Measurements from ENCODE around the gene CNTNAP2. TPM values are rescaled to one million over a fixed set of nuclear protein-coding genes. Genes with fewer than 3 reads are reported as not detected.
"Not testable (repeated sequence)": the region's sequence is repeated elsewhere in the genome, so short reads cannot be mapped to it uniquely, and the experiment has no call there.

The CNTNAP2 gene
- total RNA-seq, 1 donor from 2014 or later: 1.2 TPM

DNA sequence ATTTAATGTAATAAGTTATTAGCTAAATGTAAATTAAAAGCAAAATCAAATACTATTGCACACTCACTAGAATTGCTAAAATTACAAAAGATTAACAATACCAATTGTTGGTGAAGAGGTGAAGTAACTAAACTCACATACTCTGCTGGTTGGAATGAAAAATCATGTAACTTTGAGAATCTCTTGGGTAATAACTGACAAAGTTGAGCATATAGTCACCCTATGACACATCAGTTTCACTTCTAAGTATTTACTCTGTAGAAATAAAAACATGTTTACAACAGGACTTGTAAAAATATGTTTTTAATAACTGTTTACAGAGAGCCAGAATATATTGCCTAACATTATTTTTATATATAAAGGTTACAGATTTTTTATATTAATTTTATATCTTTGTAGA is 33.6 kb downstream of the CNTNAP2 start:
- no peak for ATAC-seq

DNA sequence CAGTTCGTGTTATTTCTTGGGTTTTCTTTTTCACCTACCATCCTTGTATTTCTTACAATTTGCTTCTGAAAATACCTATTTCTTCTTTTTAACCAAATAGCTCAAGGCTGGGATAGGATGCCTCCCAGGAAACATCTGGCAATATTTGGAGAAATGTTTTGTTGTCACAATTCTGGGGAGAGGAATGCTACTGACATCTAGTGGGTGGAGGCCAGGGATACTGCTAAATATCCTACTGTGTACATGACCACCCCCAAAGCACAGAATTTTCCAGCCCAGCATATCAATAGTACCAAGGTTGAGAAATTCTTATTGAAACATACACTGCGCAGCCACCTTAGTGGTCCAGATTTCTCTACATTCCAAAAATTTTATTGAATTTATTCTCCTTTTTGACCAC is 55.5 kb downstream of the CNTNAP2 start:
- no peak for ATAC-seq

DNA sequence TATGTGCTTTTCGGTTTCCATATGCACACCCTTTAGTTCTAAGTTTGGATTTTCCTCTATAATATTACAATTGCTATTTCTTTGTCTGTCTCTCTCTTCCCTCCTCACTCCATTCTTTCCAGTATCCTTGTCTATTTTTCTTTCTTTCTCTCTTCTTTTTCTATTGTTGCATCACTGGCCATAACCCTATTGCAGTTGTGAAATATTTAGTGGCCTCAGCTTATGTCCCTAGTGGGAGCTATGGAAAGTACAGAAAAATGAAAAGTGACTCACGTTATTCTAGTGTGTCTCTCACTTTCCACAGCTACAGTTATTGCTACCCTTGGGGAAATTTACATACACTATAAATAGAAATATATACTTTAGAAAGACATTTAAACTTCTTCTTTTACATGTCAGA is 59.1 kb downstream of the CNTNAP2 start:
- ATAC-seq: no peak

DNA sequence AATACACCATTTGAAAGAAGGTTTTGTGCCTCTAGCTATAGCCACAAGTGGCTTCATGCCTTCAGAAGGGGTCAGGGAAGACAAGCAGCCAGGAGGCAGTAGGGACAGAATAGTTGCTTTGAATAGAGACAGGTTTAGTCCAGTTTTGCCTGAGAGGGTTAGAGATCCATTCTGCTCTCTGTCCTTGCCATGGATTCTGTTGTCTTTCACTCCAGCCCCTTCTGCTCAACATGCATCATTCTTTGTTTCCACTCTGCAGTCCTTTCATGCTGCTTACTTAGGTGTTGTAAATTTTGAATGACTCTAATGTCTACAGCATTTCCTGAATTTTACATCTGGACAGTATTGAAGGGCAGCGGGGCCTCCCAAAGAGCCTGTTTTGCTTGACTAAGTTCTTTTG is 60.3 kb downstream of the CNTNAP2 start:
- ATAC-seq: no peak

DNA sequence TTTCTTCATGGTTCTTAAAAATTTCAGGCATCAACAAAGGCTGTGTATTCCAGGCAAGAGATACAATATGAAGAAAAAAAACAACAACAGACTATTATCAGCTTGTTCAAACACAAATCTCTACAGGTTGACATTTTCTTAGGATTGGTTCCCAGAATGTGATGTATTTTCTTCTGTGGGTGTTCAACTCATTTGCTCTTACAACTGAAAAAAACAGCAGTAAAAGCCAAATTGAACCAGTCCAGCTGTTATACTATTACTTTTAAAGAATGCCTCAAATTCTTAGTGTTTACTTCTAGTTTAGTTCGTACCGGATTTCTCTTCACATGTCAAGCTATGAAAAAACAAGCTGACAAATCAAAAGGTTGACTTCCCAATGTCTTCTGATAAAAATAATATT is 60.7 kb downstream of the CNTNAP2 start:
- no peak for ATAC-seq

DNA sequence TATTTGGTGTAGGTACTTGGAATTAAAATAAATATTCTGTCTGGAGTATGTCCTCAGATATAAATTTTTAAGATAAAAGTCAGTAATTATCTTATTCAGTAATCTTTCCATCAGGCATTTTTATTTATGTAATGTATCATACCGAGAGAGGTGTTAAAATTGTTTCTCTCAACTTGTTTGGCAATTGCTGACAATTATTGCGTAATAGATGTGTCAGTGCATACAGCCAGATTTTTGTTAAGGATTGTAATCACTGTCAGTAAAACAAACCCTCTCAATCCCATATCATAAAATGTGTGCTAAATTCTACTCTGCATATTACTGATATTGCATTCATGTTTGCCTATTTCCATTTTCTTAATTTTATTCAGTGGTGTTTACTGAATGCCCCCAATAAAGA is 69.2 kb downstream of the CNTNAP2 start:
- no peak for ATAC-seq

DNA sequence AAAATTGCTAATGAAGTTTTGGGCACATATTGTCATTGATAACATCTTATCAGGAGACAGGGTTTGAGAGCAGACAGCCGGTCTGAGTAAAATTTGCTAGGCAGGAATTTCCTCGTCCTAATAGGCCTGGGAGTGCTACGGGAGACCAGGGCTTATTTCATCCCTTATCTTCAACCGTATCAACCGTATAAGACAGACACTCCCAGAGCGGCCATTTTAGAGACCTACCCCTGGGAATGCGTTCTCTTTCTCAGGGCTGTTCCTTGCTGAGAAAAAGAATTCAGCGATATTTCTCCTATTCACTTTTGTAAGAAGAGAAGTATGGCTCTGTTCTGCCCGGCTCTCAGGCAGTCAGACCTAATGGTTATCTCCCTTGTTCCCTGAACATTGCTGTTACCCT is 74.8 kb downstream of the CNTNAP2 start:
- not testable (repeated sequence) for ATAC-seq

DNA sequence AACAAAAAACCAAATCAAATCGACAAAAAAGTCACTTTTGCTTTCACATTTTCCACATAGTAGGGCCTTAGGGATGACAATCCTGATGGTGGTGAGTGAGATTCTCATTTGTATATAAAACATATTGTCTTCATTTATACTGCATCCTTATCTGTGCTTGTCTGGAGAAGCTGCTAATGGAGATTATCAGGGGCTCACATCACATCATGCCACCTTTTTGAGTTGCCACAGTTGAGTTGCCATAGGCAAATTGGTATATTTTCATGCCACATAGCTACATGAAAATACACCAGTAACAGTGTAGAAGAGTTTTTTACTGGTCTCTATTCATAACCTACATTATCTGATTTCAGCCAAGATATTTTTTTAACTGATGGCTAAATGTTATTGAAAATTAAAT is 85.3 kb downstream of the CNTNAP2 start:
- ATAC-seq: no peak

DNA sequence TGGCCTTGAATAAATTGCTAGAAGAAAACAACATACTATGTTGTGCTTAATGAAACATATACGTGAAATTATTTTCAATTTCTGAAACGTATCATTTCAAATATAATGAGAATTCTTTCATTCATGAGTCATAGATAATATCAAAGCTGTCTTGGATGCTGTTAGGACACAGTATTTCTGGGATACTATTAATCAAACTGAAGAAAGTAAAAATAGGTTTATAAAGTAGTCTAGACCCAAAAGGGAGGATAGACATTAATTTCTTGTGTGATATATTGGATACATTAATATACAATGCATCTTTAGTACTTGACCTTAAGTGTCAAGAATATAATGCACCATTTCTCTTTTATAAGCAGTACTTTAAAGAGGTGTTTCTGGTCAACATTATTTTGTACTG is 89.7 kb downstream of the CNTNAP2 start:
- ATAC-seq: no peak

DNA sequence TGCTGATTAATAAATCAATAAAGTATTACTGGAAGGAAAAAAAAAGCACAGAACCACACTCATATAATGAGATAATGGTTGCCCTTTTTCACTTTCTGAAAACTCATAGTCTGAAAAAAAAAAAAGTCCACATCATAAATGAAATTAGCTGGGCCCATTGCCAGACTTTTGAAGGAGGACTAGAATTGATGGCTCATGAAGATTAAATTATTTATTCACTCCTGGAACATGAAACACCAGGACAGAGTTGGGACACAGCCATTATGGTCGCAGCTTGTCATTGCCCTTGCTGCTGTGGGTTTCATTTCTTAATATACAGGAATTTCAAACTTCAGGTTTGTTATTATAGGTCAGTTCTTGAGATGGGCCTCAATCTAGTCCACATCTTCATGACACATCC is 91.9 kb downstream of the CNTNAP2 start:
- ATAC-seq: no peak

DNA sequence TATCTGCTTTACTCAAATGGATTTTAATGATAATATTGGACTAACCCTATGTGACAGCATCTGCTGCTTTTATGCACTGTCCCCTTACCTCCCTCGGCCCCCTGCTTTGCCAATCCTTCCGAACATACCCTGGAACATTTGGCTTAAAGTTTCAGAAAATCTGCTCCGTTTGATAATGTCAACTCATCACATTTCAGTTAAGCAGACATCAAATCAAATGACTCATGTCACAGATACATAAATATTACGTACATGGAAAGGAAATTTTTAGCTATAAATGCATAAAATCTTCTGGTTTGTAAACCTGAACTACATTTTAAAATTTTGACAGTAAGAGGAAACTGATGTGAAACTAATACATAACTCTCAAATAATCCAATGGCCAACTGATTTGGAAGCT is 98.2 kb downstream of the CNTNAP2 start:
- no peak for ATAC-seq

DNA sequence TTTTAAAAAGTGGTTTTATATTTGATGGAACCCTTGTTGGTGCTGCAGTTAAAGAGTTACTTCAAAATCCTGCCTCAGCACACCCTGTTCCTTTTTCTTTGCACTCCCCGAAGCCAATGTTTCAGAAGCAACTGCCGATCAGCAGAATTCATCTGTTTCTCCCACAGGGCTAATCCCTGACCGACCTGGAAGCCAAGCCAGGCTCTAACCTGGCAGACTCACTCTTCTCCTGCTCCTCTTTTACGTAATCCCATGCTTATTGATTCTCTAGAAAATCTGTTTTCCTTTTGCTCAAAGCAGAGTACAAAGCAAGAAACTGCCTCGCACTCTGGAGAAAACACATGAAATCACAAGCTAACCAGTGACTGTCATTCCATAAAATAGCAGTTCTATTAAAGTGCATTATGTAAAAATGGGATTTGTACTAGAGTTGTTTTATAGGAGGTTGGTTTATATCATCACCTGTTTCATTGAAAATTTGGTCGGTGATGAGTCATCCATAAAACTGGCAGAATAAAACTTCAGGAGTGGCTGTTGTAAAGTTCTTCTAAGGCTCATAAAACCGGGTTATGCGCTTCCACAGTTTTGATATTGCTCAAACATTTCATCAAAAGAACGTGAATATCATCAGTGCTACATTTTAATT is 99.9 kb downstream of the CNTNAP2 start:
- ATAC-seq: no peak

DNA sequence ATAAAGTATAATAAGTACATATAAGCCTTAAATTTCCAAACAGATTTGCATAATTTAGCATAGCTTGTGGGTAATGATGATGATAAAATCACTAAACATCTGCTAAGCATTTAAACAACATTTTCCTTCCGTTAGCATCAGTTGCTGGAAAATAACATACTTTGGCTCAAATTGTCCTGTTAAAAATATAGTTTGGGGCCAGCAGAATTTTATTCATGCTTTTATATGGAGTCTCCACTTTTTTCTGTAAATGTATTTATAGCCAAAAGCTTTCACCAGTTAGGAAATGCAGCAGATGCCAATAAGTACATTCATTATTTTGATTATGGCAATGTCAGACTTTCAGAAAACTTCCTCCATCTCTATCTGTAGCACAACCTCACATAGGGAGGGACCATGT is 107.2 kb downstream of the CNTNAP2 start:
- ATAC-seq: no peak

DNA sequence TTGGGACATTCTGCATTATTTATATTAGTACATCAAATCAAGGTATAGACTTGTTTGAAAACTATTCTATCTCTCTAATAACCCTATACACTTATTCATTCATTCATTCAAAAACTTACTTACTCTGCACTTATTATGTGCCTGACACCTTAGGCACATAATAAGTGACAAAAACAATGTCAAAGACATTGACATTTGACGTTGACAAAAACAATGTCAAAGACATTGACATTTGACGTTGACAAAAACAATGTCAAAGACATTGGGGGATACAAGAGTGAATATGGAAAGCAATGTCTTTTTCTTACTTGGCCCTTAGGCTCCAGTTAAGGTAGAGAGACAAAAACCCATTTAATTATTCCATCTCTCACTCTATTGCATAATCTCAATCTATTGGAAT is 116.0 kb downstream of the CNTNAP2 start:
- no peak for ATAC-seq

DNA sequence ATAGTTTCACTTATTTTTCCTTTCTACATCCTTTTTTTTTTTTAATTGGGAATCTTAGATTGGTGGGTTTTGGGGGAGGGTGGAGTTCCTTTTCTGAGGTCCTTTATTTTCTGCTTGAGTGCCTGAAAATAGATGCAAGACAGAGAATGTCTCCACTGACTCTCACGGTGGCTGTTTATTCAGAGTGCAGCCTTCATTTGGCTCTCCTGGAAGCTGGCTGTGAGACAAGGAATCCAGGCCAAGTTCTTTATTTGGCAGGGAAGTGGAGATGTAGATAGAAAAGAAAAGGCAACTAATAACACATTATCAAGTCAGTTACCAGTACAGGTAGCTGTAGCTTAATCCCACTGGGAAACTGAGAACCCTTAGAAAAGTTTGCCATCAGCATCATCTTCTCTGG is 118.6 kb downstream of the CNTNAP2 start:
- no peak for ATAC-seq

DNA sequence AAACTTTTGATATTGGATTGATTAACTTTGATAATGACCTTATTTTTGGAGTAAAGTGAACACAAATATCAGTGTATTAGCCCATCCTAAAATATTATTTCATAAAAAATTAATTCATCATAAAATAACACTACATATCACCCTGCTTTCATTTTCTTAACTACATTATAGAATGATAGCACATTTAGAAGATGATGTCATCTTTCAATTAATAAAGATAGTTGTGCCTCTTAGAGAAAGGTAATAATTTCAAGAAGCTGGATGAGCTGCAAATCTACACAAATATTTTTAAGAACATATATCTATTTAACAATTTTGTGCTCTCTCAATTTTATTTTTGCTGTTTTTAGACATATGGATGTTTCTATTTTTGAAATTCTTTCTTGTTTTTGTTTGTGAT is 126.1 kb downstream of the CNTNAP2 start:
- no peak for ATAC-seq

DNA sequence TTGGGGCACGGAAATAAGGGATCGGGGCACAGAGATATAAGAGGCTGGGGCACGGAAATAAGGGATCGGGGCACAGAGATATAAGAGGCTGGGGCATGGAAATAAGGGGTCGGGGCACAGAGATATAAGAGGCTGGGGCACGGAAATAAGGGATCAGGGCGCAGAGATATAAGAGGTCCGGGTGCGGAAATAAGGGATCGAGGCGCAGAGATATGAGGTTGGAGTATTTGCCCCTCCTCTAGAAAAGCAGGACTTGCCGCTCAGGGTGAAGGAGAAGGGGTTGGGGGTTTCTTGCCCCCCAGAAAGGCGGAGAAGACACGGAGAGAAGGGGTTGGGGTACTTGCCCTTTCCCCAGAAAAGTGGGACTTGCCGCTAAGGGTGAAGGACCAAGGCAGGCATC is 131.4 kb downstream of the CNTNAP2 start:
- not testable (repeated sequence) for ATAC-seq

DNA sequence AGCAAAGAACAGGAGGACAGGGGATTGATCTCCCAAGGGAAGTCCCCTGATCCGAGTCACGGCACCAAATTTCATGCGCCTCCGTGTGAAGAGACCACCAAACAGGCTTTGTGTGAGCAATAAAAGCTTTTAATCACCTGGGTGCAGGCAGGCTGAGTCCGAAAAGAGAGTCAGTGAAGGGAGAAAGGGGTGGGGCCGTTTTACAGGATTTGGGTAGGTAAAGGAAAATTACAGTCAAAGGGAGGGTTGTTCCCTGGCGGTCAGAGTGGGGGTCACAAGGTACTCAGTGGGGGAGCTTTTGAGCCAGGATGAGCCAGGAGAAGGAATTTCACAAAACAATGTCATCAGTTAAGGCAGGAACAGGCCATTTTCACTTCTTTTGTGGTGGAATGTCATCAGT is 132.1 kb downstream of the CNTNAP2 start:
- not testable (repeated sequence) for ATAC-seq

DNA sequence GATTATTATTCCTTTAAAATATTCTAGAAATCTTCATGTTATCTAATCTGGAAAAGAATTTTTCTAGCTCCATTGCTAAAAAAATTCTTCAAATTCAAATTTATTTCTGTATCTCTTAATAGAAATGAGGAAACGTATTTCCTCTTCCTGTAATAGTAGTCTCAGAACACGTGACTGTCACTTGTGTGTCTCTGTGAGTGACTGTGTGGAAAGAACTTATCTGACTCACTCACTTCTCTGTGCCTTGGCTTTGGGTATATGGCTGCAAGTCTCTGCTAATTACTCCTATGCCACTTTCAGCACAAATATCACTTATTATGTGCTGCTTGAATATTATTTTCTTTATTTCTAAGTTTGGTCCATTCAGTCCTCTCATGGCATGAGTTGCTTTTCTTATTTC is 132.7 kb downstream of the CNTNAP2 start:
- ATAC-seq: no peak

DNA sequence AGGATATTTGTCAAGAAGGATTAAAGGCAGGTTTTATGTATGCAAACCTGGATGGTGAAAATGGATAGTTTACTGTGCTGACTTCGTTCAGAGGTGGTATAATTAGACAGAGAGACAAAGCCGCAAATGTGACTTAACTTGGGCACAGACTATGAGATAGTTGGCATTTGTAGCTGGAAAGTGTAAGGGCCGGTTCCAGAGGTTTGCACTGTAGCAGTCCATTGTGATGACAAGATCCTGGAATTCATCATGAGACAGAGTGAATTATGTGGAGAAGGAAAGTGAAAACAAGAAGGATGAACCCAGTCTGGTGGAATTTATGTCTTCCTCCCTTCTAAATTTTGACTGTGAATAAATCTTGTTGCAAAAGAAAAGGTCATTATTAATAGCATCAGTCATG is 139.0 kb downstream of the CNTNAP2 start:
- no peak for ATAC-seq

DNA sequence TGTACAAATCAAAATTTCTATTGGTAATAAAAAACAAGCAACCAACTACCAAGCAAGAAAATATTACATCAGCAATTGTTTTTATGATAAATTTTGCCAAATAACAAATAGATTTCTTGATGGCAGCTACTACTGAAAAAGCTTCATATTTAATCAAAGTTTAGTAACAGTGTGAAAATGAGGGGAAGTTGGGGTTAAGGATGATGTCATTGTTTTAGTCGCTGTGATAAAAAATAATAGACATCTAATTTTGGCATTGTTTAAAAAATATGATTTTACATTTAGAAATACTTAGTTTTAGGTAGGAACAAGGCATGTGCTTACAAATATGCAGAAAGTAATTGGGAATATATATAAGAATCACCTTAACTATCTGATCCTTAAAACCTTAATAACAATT is 145.9 kb downstream of the CNTNAP2 start:
- no peak for ATAC-seq

DNA sequence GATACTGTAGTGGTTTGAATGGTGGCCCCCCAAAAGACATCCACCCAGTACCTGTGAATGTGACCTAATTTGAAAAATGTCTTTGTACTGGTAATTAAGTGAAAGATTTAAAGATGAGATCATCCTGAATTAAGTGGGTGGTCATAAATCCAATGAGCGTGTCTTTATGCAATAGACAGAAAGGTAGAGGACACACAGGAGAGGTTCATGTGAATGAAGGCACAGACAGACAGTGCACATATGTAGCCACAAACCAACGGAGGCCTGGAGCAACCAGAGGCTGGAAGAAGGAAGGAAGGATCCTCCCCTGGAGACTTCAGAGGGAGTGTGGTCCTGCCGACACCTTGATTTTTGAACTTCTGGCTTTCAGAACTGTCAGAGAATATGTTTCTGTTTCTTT is 160.3 kb downstream of the CNTNAP2 start:
- ATAC-seq: no peak

DNA sequence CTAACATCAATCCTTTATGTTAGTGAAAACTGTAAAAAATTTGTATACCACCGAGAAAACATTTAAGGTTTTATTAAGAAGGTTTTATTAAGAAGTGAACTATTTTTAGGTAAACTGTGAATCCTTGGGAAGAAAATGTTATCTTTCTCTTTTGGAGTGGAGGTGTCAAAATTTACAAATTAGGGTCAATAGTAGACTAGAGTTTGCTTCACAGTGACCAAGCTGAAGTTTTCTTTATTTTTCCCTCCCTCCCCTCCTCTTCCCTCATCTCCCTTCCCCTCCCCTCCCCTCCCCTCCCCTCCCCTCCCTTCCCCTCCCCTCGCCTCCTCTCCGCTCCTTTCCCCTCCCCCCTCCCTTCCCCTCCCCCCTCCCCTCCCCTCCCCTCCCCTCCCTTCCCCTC is 168.8 kb downstream of the CNTNAP2 start:
- no peak for ATAC-seq

DNA sequence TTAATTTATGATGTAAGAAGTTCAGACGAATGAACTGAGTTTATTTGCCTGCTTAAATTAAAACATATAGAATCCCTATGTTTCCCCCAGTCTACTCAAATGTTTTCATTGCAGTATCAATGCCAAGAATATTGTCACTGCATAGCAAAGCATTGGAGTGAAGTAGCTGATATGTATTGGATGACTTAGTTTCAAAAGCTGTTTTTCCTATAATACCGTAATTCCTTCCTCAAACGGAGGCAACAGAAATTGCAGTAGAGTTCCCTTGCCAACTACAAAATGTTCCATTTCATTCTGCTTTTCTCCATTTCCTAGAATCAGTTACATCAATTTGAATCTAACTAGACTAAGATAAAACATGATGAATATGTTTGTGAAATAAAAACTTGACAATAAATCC is 174.1 kb downstream of the CNTNAP2 start:
- ATAC-seq: no peak

DNA sequence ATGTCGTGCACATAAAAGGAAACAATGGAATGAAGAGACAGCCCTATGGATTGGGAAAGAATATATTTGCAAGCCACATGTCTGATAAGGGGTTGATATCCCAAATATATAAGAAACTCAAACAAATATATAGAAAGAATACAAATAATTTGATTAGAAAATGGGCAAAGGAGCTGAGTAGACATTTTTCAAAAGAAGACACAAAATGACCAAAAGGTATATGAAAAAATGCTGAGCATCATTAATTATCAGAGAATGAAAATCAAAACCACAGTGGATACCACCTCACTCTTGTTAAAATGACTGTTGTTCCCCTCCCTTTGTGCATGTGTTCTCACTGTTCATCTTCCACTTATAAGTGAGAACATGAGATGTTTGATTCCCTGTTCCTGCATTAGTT is 175.3 kb downstream of the CNTNAP2 start:
- no peak for ATAC-seq

DNA sequence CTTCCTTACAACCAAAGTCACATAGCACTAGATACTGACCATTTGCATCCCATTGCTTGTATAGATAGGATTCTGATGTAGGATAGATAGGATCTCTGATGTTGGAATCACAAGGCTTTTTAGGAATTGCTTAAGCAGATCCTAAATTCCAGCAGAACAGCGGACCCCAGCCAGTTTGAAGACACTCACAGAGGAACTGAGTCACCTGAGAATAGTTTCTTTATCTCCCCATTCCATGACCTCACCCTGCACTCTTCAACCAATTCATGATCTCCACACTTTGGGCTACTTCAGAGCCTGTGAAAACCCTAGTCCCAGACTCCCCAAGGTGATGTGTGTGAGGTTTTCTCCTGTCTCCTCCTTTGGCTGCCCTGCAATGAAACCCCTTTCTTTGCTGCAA is 179.4 kb downstream of the CNTNAP2 start:
- no peak for ATAC-seq
